ENCODE results near the gene OR5K4.

GRCh38 chr3:98360681-98361080 is 7.0 kb downstream of the OR5K4 start:
- no peak for TF ChIP-seq SUZ12 (IDR thresholded peaks at IDR 0.05; ENCODE audit: extremely low read depth, insufficient read depth, insufficient read length)
- TF ChIP-seq ZNF274 (IDR thresholded peaks at IDR 0.05; ENCODE audit: low read depth, low read length), result no peak
